K562 (cell line): ENCODE results near the gene CFAP92. TPM values are rescaled to one million over a fixed set of nuclear protein-coding genes. Genes with fewer than 3 reads are reported as not detected.

Source experiments
- ATAC-seq: fragments of 200-7000 bp; cut with Tn5 transposase; 3 replicates; pipeline ENCODE4 v1.9.1; 2020; ENCODE audit warnings: moderate library complexity
- BruUV-seq: library from RNA; stranded (reverse); fragments of 400-500 nt; replicated peaks from 2 replicates; lab custom pipeline; 2021; lab: Mats Ljungman, UMichigan
- CTCF ChIA-PET: fragments of 300-600 bp; formaldehyde crosslinking; extraction: SDS; loops from one replicate; lab custom pipeline; 2021; ENCODE audit warnings: low intra/inter-chr PET ratio; lab: Yijun Ruan, JAX
- POLR2A ChIA-PET: fragments of 300-600, 350-650 bp; sonication (Branson Sonifier 250); formaldehyde crosslinking; extraction: SDS; loops from one replicate; lab custom pipeline; 2021; ENCODE audit warnings: antibody characterized with exemption, inconsistent platforms; lab: Yijun Ruan, JAX
- DNase-seq, 4 experiments: peaks; one replicate each; pipeline versions ENCODE4 v3.0.0 to v3.0.0-alpha.2; 2011 to 2018; ENCODE audit warnings: low spot score in 3 of 4, mixed read lengths in 3 of 4; ENCODE audit errors: extremely low read depth in 1 of 4
- FAIRE-seq: peaks from 2 replicates; lab custom pipeline; 2011; peaks lifted over from hg19 to GRCh38; lab: Jason Lieb, UNC
- H2AFZ ChIP-seq: 2 replicates; pipeline ENCODE4 v1.6.0; 2011; ENCODE audit warnings: low read depth, low read length, control low read depth, inconsistent platforms
- H3K27ac ChIP-seq: fragments of 200-600 bp; 3 replicates; pipeline ENCODE4 v1.8.0; 2011; ENCODE audit warnings: low read depth, mild to moderate bottlenecking, control low read depth, inconsistent platforms, low read length, moderate library complexity, mixed read lengths; ENCODE audit errors: extremely low read depth
- H3K27me3 ChIP-seq, 2 experiments: fragments of 300-600 bp in 1 of 2; 2 replicates in 1 of 2; 3 replicates in 1 of 2; pipeline versions ENCODE4 v1.6.0 to v1.8.0; 2011; ENCODE audit warnings: inconsistent platforms in 2 of 2, low read length in 2 of 2, mild to moderate bottlenecking in 1 of 2, mixed read lengths in 1 of 2, moderate library complexity in 1 of 2; ENCODE audit not compliant: control insufficient read depth in 2 of 2, insufficient read depth in 2 of 2
- H3K36me3 ChIP-seq: fragments of 300-600 bp; 3 replicates; pipeline ENCODE4 v1.8.0; 2011; ENCODE audit warnings: mild to moderate bottlenecking, low read length, inconsistent platforms; ENCODE audit not compliant: control insufficient read depth, insufficient read depth
- H3K4me1 ChIP-seq, 2 experiments: fragments of 200-600 bp in 1 of 2; replicated peaks in 1 of 2; 2 replicates in 1 of 2; 3 replicates in 1 of 2; pipeline versions ENCODE4 v1.5.1 to v1.8.0; 2011; ENCODE audit warnings: inconsistent platforms in 2 of 2, low read length in 2 of 2, mild to moderate bottlenecking in 1 of 2, mixed read lengths in 1 of 2, moderate library complexity in 1 of 2; ENCODE audit not compliant: control insufficient read depth in 2 of 2, insufficient read depth in 2 of 2
- H3K4me2 ChIP-seq: 2 replicates; pipeline ENCODE4 v1.6.1; 2011; ENCODE audit warnings: low read length, control low read depth, inconsistent platforms, mixed read lengths; ENCODE audit not compliant: insufficient read depth
- H3K4me3 ChIP-seq: fragments of 200-600 bp; sonication (generic), shearing (Covaris generic); 2 replicates; pipeline ENCODE4 v1.5.1; 2016; ENCODE audit warnings: control low read depth, inconsistent platforms
- H3K79me2 ChIP-seq: fragments of 200-600 bp; 3 replicates; pipeline ENCODE4 v1.8.0; 2011; ENCODE audit warnings: low read length, inconsistent platforms; ENCODE audit not compliant: control insufficient read depth, insufficient read depth
- H3K9ac ChIP-seq, 2 experiments: 2 replicates each; pipeline versions ENCODE4 v1.6.0 to v1.6.1; 2011; ENCODE audit warnings: low read depth in 2 of 2, low read length in 2 of 2, control low read depth in 1 of 2, inconsistent platforms in 1 of 2, mild to moderate bottlenecking in 1 of 2, mixed read lengths in 1 of 2; ENCODE audit not compliant: insufficient read depth in 1 of 2
- H3K9me1 ChIP-seq: one replicate; pipeline ENCODE4 v1.6.0; 2011; ENCODE audit warnings: inconsistent platforms, mild to moderate bottlenecking, low read length, moderate library complexity; ENCODE audit not compliant: control insufficient read depth, insufficient read depth
- H3K9me3 ChIP-seq: replicated peaks from 2 replicates; pipeline ENCODE4 v1.5.1; 2011; ENCODE audit warnings: low read depth, low read length, inconsistent platforms; ENCODE audit not compliant: control insufficient read depth, insufficient read depth
- H4K20me1 ChIP-seq: replicated peaks from 2 replicates; pipeline ENCODE4 v1.6.1; 2011; ENCODE audit warnings: low read length, inconsistent platforms, mixed read lengths; ENCODE audit not compliant: control insufficient read depth, insufficient read depth
- CBFA2T3 ChIP-seq: fragments of 450-650 bp; IDR thresholded peaks from 2 replicates; pipeline ENCODE4 v1.6.1; 2017
- CREM ChIP-seq: IDR thresholded peaks from 2 replicates; pipeline ENCODE4 v1.6.1; 2014; ENCODE audit warnings: antibody characterized with exemption, low read depth
- CXXC5 ChIP-seq: fragments of 250-450 bp; sonication (Bioruptor Pico); IDR thresholded peaks from 2 replicates; pipeline ENCODE4 v1.8.0; 2022; ENCODE audit warnings: inconsistent platforms, mild to moderate bottlenecking, moderate library complexity
- ERF ChIP-seq: fragments of 450-650 bp; formaldehyde crosslinking; IDR thresholded peaks from 2 replicates; pipeline ENCODE4 v1.4.0; 2020; ENCODE audit warnings: mild to moderate bottlenecking, mixed read lengths
- FOXM1 ChIP-seq, 2 experiments: fragments of 450-650 bp in 1 of 2; sonication (generic) in 1 of 2; formaldehyde crosslinking in 1 of 2; IDR thresholded peaks; 2 replicates each; pipeline versions ENCODE4 v1.6.1 to v1.9.0; 2017 to 2022; ENCODE audit warnings: low read depth in 2 of 2, mild to moderate bottlenecking in 2 of 2, missing genetic modification reagents in 1 of 2, moderate library complexity in 1 of 2
- GTF2A2 ChIP-seq: IDR thresholded peaks from 2 replicates; pipeline ENCODE4 v1.6.1; 2016; ENCODE audit warnings: mild to moderate bottlenecking, missing genetic modification characterization, missing compliant biosample characterization
- MIER1 ChIP-seq: fragments of 450-650 bp; IDR thresholded peaks from 2 replicates; pipeline ENCODE4 v1.6.1; 2016; ENCODE audit warnings: antibody characterized with exemption, mild to moderate bottlenecking, low read depth
- NR2C1 ChIP-seq, 2 experiments: fragments of 450-650 bp; IDR thresholded peaks; 2 replicates each; pipeline ENCODE4 v1.6.1; 2017; ENCODE audit warnings: mild to moderate bottlenecking in 2 of 2, antibody characterized with exemption in 1 of 2, inconsistent platforms in 1 of 2, missing compliant biosample characterization in 1 of 2, missing genetic modification characterization in 1 of 2
- NR3C1 ChIP-seq: sonication (generic); formaldehyde crosslinking; IDR thresholded peaks from 2 replicates; pipeline ENCODE4 v1.8.1; 2022; ENCODE audit warnings: missing genetic modification reagents
- POLR2AphosphoS5 ChIP-seq: IDR thresholded peaks from 2 replicates; pipeline ENCODE4 v1.6.1; 2011; ENCODE audit warnings: mild to moderate bottlenecking, low read depth, low read length, moderate library complexity; ENCODE audit not compliant: control insufficient read depth, insufficient read depth
- PTRF ChIP-seq: fragments of 450-650 bp; IDR thresholded peaks from 2 replicates; pipeline ENCODE4 v1.6.1; 2016; ENCODE audit warnings: mild to moderate bottlenecking, missing genetic modification characterization, missing compliant biosample characterization
- SMAD2 ChIP-seq: fragments of 150-350 bp; IDR thresholded peaks from 2 replicates; pipeline ENCODE4 v1.6.1; 2014; ENCODE audit warnings: low read depth, mild to moderate bottlenecking, low read length
- SMARCB1 ChIP-seq: IDR thresholded peaks from 2 replicates; pipeline ENCODE4 v1.6.1; 2011; ENCODE audit warnings: improper control_type of control experiment, low read depth; ENCODE audit not compliant: insufficient read length
- XRCC4 ChIP-seq: IDR thresholded peaks from one replicate; pipeline ENCODE4 v1.6.1; 2011; ENCODE audit not compliant: insufficient read depth, insufficient read length; ENCODE audit errors: extremely low read depth
- ZBTB17 ChIP-seq: fragments of 450-650 bp; formaldehyde crosslinking; IDR thresholded peaks from 2 replicates; pipeline ENCODE4 v1.4.0; 2020; ENCODE audit warnings: mild to moderate bottlenecking
- WGBS: fragments of 100-300 bp; shearing (Covaris generic); methylation state at CpG from one replicate; pipeline ENCODE4 v1.1.6; 2016; ENCODE audit warnings: low coverage, mixed read lengths; ENCODE audit not compliant: insufficient coverage; ENCODE audit errors: missing lambda C conversion rate; 5-methylcytosine and 5-hydroxymethylcytosine counted together
- in situ Hi-C: fragments of 300-500 bp; cut with MboI; formaldehyde crosslinking; loops from 4 replicates; pipeline ENCODE4 v1.15.0; 2018; ENCODE audit warnings: inconsistent platforms, mixed read lengths
- intact Hi-C: fragments of 100-400 bp; cut with micrococcal nuclease; formaldehyde crosslinking; loops from 2 replicates; pipeline ENCODE4 v1.14.2; 2022
- polyA plus RNA-seq, 8 experiments: library from polyadenylated mRNA; depleted of rRNA in 4 of 8; stranded (reverse) in 5 of 8; unstranded in 3 of 8; fragments of >200 nt; fragmentation: Nextera tagmentation in 2 of 8; fragmentation: Illumina TruSeq in 1 of 8; extraction: Ambion mirVana in 2 of 8; extraction: Trizol in 1 of 8; gene quantifications; 2 replicates each; pipeline versions ENCODE4 v1.2.1 to v1.2.3, GENCODE V29; 2011 to 2014; ENCODE audit warnings: inconsistent platforms in 1 of 8, missing spikeins in 1 of 8
- total RNA-seq, 7 experiments: library from RNA; depleted of rRNA in 6 of 7; stranded (reverse); fragments of >200 nt in 6 of 7; fragmentation: Illumina TruSeq in 2 of 7; extraction: Trizol in 2 of 7; gene quantifications; 2 replicates each; pipeline versions ENCODE4 v1.2.1 to v1.2.3, GENCODE V29; 2011 to 2021; ENCODE audit warnings: low replicate concordance in 1 of 7
- TF ChIP-seq, protein P1 (sequence below): conservative IDR thresholded peaks from 2 replicates; pipeline ENCODE4 v1.6.1; 2011; ENCODE audit warnings: low read depth, mild to moderate bottlenecking, low read length; ENCODE audit not compliant: control insufficient read depth
- TF ChIP-seq, protein P2 (sequence below): fragments of 250-450 bp; sonication (Bioruptor Pico); IDR thresholded peaks from 2 replicates; pipeline ENCODE4 v1.5.0; 2021; ENCODE audit warnings: mild to moderate bottlenecking, borderline replicate concordance
- TF ChIP-seq, protein P3 (sequence below): fragments of 450-650 bp; formaldehyde crosslinking; IDR thresholded peaks from 2 replicates; pipeline ENCODE4 v1.4.0; 2020; ENCODE audit warnings: mild to moderate bottlenecking, mixed read lengths

The CFAP92 gene
- total and polyA plus RNA-seq, 9 of the 15 experiments (the other 6 are each of a cell fraction or from before 2014, with no cell fraction given): 0.06 to 0.62 (median 0.36) TPM

DNA sequence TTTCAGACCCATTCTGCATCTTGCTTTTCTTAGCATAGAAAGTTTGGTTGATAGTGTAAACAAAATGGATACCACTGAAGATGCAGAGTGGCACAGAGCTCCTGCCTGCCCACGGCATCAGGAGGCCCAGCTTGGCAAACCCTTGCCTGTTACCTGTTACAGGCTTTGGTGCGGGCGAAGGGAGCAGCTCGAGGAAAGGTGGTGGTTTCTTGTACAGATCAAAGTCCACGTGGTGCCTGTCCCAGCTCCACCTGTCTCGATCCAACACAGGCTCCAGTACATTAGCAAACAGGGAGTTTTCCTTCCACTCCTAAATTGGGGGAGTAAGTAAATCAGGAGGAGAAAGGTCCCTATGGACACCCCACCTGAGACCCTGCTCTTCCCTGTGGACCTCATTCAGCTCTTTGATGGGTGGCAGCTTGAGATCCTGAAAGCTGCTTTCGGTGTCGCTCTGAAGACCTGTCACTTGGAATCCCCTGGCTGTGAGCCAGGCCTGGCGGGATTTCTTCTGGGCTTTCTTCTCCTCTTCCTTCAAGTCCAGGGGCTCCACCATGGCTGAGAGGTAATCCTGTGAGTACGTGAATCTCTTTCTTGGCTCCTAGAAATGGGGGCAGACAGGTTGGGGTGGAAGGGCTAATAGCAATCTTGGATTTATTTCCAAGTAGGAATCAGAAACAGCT, 78.8 kb downstream of the CFAP92 start:
- no peak for ATAC-seq
- no peak overlapping the region for H3K9ac ChIP-seq
- 100% methylated on average over 9 of the region's 10 CpGs for WGBS
- peaks cover 57% of the 10 kb centered on the region; the same call in 2 of the 3 replicates for H3K36me3 ChIP-seq
- H3K4me1 ChIP-seq: peaks cover 0 to under 1% of the 10 kb centered on the region in 2 experiments; a peak in 2 of 5 replicates
- H2AFZ ChIP-seq: no peak overlapping the region
- no peaks in the 10 kb centered on the region for H3K9me1 ChIP-seq
- H3K4me3 ChIP-seq: no peak overlapping the region
- CTCF ChIA-PET: no interaction called here
- H3K4me2 ChIP-seq: no peak overlapping the region
- no peak overlapping the region for H3K27ac ChIP-seq
- DNase-seq: no peak
- no peaks in the 10 kb centered on the region for H4K20me1 ChIP-seq
- intact Hi-C loops (no loop called here), in situ Hi-C loops (no loop called here)
- no TSS peak for BruUV-seq
- no peaks in the 10 kb centered on the region for H3K27me3 ChIP-seq
- FAIRE-seq: no peak
- H3K9me3 ChIP-seq: no peaks in the 10 kb centered on the region
- POLR2A ChIA-PET: interaction anchor here (0.7 to 1.2 kb wide), 2 partner anchors 18 to 35 kb away, joined by 3 to 6 read pairs; no protein-coding TSS in a partner anchor
- no peaks in the 10 kb centered on the region for H3K79me2 ChIP-seq
- no peak for TF ChIP-seq FOXM1 (IDR thresholded peaks at IDR 0.05; ENCODE audit: low read depth)
- TF ChIP-seq FOXM1 (CRISPR knock-in tag; IDR thresholded peaks at IDR 0.05; ENCODE audit: low read depth): no peak
- no peak for TF ChIP-seq NR3C1
- TF ChIP-seq CBFA2T3: no peak
- TF ChIP-seq, protein P1, sequence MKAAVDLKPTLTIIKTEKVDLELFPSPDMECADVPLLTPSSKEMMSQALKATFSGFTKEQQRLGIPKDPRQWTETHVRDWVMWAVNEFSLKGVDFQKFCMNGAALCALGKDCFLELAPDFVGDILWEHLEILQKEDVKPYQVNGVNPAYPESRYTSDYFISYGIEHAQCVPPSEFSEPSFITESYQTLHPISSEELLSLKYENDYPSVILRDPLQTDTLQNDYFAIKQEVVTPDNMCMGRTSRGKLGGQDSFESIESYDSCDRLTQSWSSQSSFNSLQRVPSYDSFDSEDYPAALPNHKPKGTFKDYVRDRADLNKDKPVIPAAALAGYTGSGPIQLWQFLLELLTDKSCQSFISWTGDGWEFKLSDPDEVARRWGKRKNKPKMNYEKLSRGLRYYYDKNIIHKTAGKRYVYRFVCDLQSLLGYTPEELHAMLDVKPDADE: no peak
- no peak for TF ChIP-seq CXXC5 (CRISPR knock-in tag)
- no peak for TF ChIP-seq SMAD2
- TF ChIP-seq CREM: no peak
- TF ChIP-seq ZBTB17: no peak
- TF ChIP-seq PTRF: no peak
- TF ChIP-seq SMARCB1: no peak
- TF ChIP-seq MIER1: no peak
- TF ChIP-seq NR2C1 (IDR thresholded peaks at IDR 0.05): no peak
- no peak for TF ChIP-seq NR2C1 (tag; IDR thresholded peaks at IDR 0.05)
- TF ChIP-seq POLR2AphosphoS5: no peak
- TF ChIP-seq, protein P2, sequence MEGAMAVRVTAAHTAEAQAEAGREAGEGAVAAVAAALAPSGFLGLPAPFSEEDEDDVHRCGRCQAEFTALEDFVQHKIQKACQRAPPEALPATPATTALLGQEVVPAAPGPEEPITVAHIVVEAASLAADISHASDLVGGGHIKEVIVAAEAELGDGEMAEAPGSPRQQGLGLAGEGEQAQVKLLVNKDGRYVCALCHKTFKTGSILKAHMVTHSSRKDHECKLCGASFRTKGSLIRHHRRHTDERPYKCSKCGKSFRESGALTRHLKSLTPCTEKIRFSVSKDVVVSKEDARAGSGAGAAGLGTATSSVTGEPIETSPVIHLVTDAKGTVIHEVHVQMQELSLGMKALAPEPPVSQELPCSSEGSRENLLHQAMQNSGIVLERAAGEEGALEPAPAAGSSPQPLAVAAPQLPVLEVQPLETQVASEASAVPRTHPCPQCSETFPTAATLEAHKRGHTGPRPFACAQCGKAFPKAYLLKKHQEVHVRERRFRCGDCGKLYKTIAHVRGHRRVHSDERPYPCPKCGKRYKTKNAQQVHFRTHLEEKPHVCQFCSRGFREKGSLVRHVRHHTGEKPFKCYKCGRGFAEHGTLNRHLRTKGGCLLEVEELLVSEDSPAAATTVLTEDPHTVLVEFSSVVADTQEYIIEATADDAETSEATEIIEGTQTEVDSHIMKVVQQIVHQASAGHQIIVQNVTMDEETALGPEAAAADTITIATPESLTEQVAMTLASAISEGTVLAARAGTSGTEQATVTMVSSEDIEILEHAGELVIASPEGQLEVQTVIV: no peak
- TF ChIP-seq XRCC4: no peak
- TF ChIP-seq, protein P3, sequence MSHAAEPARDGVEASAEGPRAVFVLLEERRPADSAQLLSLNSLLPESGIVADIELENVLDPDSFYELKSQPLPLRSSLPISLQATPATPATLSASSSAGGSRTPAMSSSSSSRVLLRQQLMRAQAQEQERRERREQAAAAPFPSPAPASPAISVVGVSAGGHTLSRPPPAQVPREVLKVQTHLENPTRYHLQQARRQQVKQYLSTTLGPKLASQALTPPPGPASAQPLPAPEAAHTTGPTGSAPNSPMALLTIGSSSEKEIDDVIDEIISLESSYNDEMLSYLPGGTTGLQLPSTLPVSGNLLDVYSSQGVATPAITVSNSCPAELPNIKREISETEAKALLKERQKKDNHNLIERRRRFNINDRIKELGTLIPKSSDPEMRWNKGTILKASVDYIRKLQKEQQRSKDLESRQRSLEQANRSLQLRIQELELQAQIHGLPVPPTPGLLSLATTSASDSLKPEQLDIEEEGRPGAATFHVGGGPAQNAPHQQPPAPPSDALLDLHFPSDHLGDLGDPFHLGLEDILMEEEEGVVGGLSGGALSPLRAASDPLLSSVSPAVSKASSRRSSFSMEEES: no peak
- no peak for TF ChIP-seq GTF2A2
- TF ChIP-seq ERF: no peak
